Left ventricle myocardium inferior (tissue), 1 donor: ENCODE measurements around the gene DCDC2. TPM values are rescaled to one million over a fixed set of nuclear protein-coding genes. Genes with fewer than 3 reads are reported as not detected.
"Not testable (repeated sequence)": the region's sequence is repeated elsewhere in the genome, so short reads cannot be mapped to it uniquely, and the experiment has no call there.

Experiments
- DNase-seq: peaks from one replicate; pipeline ENCODE4 v3.0.0-alpha.2; 2020
- H3K27ac ChIP-seq: fragments of 200-600 bp; replicated peaks from 2 replicates; pipeline ENCODE4 v1.8.0; 2021
- H3K27me3 ChIP-seq: fragments of 200-600 bp; 2 replicates; pipeline ENCODE4 v1.8.0; 2021; ENCODE audit warnings: low read depth
- H3K36me3 ChIP-seq: fragments of 200-600 bp; 2 replicates; pipeline ENCODE4 v1.8.0; 2021
- H3K4me1 ChIP-seq: fragments of 200-600 bp; 2 replicates; pipeline ENCODE4 v1.8.0; 2021
- H3K4me3 ChIP-seq: fragments of 200-600 bp; 2 replicates; pipeline ENCODE4 v1.8.0; 2021; ENCODE audit warnings: mild to moderate bottlenecking, moderate library complexity
- H3K9me3 ChIP-seq: fragments of 200-600 bp; replicated peaks from 2 replicates; pipeline ENCODE4 v1.8.0; 2021
- CTCF ChIP-seq: fragments of 200-600 bp; IDR thresholded peaks from 2 replicates; pipeline ENCODE4 v1.8.0; 2021; ENCODE audit warnings: antibody characterized with exemption, mild to moderate bottlenecking, borderline replicate concordance
- intact Hi-C: fragments of 100-400 bp; cut with micrococcal nuclease; formaldehyde crosslinking; loops from one replicate; pipeline ENCODE4 v1.11.0; 2022
- total RNA-seq: library from RNA; stranded (reverse); fragmentation: NEBNext Ultra II Directional; extraction: Animal tissue kit (Norgen Biotek cat#: 25700); gene quantifications from one replicate; pipeline ENCODE4 v1.2.1, GENCODE V29; 2021
- donor health status: DM: no; HTN: yes; CAD: no; lungs with severe emphysema.

Gene DCDC2
- total RNA-seq, 1 donor from 2014 or later = not detected

- intact Hi-C loops = no loop called here
- no peaks in the 10 kb centered on the region for H3K4me1 ChIP-seq
- H3K4me3 ChIP-seq = no peak overlapping the region
- no peak overlapping the region for H3K27ac ChIP-seq
- no peaks in the 10 kb centered on the region for H3K9me3 ChIP-seq
- TF ChIP-seq CTCF = no peak
- no peaks in the 10 kb centered on the region for H3K36me3 ChIP-seq
- no peak for DNase-seq
- H3K27me3 ChIP-seq = peaks cover 26% of the 10 kb centered on the region
Observed at GRCh38 chr6:24391208-24391607, 33.3 kb upstream of the DCDC2 start.

- H3K27ac ChIP-seq = no peak overlapping the region
- no peak overlapping the region for H3K4me3 ChIP-seq
- intact Hi-C loops = no loop called here
- peaks cover 8% of the 10 kb centered on the region for H3K27me3 ChIP-seq
- no peaks in the 10 kb centered on the region for H3K36me3 ChIP-seq
- TF ChIP-seq CTCF = no peak
- no peaks in the 10 kb centered on the region for H3K9me3 ChIP-seq
- no peaks in the 10 kb centered on the region for H3K4me1 ChIP-seq
- DNase-seq = no peak
Observed at GRCh38 chr6:24387818-24388217, 30.0 kb upstream of the DCDC2 start.

GRCh38 chr6:24385536-24386269, 27.8 kb upstream of the DCDC2 start:
- no peaks in the 10 kb centered on the region for H3K36me3 ChIP-seq
- no peak for DNase-seq
- intact Hi-C loops = no loop called here
- H3K4me1 ChIP-seq = no peaks in the 10 kb centered on the region
- no peak overlapping the region for H3K27ac ChIP-seq
- no peak overlapping the region for H3K4me3 ChIP-seq
- no peaks in the 10 kb centered on the region for H3K9me3 ChIP-seq
- peaks cover 8% of the 10 kb centered on the region for H3K27me3 ChIP-seq
- TF ChIP-seq CTCF = no peak

- H3K36me3 ChIP-seq, H3K4me3 ChIP-seq, H3K4me1 ChIP-seq, DNase-seq, H3K27ac ChIP-seq, intact Hi-C loops, H3K9me3 ChIP-seq, H3K27me3 ChIP-seq: not testable (repeated sequence)
Observed at GRCh38 chr6:24384369-24385130, 26.7 kb upstream of the DCDC2 start.

- H3K4me1 ChIP-seq, intact Hi-C loops, H3K4me3 ChIP-seq, H3K36me3 ChIP-seq, H3K27ac ChIP-seq, H3K27me3 ChIP-seq, DNase-seq, H3K9me3 ChIP-seq: not testable (repeated sequence)
Observed at GRCh38 chr6:24382891-24383494, 25.1 kb upstream of the DCDC2 start.

GRCh38 chr6:24382220-24382540, 24.3 kb upstream of the DCDC2 start:
- H3K4me3 ChIP-seq = no peak overlapping the region
- intact Hi-C loops = no loop called here

More at GRCh38 chr6:24382220-24382540, 24.3 kb upstream of the DCDC2 start:
- no peak for DNase-seq
- Histone ChIP-seq H3K4me1 (no peaks in the 10 kb centered on the region), H3K27ac (no peak overlapping the region), H3K36me3 (no peaks in the 10 kb centered on the region), H3K27me3 (no peaks in the 10 kb centered on the region), H3K9me3 (no peaks in the 10 kb centered on the region)
- TF ChIP-seq CTCF = no peak
